ENCODE measurements around the gene TBC1D21.

Gene TBC1D21

DNA sequence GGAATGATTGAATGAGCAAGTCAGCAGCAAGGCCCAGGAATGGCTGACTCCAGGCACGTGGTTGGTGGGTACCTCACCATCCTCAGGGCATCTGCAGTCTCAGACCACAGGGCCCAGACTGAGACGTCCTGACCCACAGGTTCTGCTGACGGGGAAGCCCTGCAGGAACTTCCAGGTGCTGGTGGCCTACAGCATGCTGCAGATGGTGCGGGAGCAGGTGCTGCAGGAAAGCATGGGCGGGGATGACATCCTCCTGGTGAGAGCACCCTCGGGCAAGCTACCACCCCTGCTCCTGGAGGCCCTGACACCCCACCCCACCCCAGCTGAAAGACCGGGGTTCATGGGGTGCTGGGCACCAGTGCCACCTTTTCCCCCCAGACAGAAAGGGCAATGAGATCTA is 14.1 kb downstream of the TBC1D21 start:
- H3K4me3 ChIP-seq (ENCODE audit: low read depth, low read length), result no peak overlapping the region
- no peak for DNase-seq (ENCODE audit: low read depth)
- TF ChIP-seq, protein P1, sequence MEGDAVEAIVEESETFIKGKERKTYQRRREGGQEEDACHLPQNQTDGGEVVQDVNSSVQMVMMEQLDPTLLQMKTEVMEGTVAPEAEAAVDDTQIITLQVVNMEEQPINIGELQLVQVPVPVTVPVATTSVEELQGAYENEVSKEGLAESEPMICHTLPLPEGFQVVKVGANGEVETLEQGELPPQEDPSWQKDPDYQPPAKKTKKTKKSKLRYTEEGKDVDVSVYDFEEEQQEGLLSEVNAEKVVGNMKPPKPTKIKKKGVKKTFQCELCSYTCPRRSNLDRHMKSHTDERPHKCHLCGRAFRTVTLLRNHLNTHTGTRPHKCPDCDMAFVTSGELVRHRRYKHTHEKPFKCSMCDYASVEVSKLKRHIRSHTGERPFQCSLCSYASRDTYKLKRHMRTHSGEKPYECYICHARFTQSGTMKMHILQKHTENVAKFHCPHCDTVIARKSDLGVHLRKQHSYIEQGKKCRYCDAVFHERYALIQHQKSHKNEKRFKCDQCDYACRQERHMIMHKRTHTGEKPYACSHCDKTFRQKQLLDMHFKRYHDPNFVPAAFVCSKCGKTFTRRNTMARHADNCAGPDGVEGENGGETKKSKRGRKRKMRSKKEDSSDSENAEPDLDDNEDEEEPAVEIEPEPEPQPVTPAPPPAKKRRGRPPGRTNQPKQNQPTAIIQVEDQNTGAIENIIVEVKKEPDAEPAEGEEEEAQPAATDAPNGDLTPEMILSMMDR (IDR thresholded peaks at IDR 0.05; ENCODE audit: low read depth, low read length, missing control alignments), result no peak

DNA sequence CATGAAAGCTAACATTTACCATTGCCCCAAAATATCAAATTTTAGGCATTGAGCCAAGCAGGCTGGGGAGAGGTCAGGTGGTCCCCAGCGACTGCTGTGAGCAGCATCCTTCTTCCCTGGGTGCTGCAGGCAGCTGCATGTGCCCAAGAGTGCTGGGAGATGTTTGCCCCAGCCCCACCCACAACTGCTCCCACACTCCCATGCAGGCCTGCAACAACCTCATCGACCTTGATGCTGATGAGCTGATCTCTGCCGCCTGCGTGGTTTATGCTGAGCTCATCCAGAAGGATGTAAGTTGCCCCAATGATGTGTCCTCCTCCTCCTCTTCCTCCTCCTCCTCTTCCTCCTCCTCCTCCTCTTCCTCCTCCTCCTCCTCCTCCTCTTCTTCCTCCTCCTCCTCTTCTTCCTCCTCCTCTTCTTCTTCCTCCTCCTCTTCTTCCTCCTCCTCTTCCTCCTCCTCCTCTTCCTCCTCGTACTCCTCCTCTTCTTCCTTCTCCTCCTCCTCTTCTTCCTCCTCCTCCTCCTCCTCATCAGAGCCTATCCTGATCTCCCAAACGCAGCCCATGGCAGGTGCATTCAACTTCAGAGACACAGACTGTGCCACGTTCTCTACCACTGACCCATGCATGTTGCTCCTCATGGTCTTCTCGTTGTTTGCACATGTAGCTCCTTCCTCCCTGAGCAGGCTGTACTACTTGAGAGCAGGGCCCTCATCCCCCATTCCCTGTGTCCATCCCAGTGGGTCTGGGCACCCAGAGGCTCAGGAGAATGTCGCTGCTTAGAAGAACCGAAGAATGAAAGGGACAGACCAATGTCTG is 15.1 kb downstream of the TBC1D21 start:
- DNase-seq (ENCODE audit: low read depth), result no peak
- H3K4me3 ChIP-seq (ENCODE audit: low read depth, low read length), result no peak overlapping the region
- TF ChIP-seq, protein P1 (IDR thresholded peaks at IDR 0.05; ENCODE audit: low read depth, low read length, missing control alignments), result no peak

DNA sequence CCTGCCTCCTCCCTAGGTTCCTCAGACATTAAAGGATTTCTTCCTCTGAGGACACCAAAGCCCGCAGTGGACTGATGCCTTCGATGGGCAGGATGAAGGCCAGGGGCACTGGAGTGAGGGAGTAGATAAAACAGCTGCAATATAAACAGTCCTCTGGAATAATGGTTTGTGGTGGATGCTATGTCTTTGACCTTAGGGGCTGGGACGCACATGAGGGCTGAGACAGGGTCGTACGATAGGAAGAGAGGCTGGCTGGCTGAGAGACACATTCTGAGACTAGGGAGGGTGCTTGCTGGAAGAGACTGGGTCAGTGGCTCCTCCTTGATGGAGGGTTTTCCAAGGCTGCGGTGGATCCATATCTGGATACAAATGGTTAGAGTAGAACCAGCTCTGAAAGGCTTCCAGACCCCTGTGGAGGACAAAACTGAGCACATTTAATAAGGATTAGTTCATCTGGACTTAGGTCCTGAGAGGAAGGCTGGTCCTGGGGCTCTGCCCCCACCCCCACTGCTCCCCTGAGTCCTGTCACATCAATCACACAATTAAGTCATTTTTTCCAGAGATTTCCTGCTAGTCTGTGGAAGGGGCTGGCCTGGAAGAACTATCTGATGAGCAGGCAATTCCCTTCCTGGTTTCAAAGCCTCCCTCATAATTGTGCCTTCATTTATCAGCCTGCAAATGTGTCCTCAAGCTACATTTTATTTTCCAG is 15.8 kb downstream of the TBC1D21 start:
- TF ChIP-seq, protein P1 (IDR thresholded peaks at IDR 0.05; ENCODE audit: low read depth, low read length, missing control alignments), result no peak
- no peak overlapping the region for H3K4me3 ChIP-seq (ENCODE audit: low read depth, low read length)
- no peak for DNase-seq (ENCODE audit: low read depth)

DNA sequence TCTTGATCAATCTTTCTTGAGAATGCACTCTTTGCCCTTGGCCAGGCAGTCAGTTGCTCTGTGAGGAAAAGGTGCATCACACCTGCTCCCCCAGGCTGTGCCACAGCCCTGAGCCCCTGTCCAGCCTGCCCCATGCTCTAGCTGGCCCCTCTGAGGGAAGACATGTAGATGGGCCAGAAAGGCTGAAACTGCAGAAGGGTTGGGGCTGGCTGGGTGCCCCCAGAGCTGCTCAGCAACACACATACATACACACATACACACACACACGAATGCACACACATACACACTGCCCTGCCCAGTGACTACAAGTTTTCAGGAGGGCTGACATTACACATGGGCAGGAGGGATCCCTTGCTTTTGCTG is 16.4 kb downstream of the TBC1D21 start:
- TF ChIP-seq, protein P1 (IDR thresholded peaks at IDR 0.05; ENCODE audit: low read depth, low read length, missing control alignments), result no peak
- no peak overlapping the region for H3K4me3 ChIP-seq (ENCODE audit: low read depth, low read length)
- no peak for DNase-seq (ENCODE audit: low read depth)

DNA sequence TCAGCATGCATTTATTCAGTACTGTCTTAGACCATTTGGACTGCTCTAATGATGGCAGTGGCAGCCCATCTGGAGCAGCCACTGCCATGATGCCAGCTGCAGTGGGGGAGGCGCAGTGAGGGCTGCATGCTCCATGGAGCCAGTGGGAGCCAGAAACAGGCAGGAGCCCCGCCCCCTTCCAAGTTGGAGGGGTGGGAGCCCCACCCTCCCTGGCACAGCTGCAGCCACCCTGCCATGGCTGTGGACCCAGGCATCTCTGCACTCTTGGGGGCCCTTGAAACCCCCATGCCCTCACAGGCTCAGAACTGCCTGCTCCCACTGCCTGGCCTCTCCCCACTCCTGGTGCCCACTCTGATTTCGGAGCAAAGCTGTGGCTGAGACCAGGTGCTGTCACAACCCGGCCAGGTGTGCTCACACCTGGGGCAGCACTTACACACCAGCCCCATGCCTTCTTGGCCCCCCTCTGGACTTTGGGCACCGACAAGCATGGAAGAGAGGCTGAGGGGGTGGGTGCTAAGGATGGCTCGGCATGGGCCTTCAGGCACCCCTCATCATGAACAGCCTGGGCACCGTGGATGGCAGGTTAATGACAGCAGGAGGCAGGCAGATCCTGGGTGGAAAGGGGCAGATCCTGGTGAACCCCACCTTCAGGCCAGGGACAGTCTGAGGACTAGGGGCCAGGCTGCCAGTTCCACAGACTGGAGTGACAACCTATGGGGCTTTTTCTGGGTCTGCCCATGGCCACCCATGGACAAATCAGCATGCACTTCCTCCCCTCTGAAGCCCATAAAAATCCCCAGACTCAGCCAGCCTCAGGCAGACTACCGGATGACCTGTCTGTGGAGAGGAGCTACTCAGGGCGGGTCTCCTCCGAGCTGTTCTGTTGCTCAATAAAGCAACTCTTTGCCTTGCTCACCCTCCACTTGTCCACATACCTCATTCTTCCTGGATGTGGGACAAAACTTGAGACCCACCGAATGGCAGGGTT is 18.3 kb downstream of the TBC1D21 start:
- TF ChIP-seq, protein P1 (IDR thresholded peaks at IDR 0.05; ENCODE audit: low read depth, low read length, missing control alignments), result no peak
- no peak for DNase-seq (ENCODE audit: low read depth)
- H3K4me3 ChIP-seq (ENCODE audit: low read depth, low read length), result no peak overlapping the region

DNA sequence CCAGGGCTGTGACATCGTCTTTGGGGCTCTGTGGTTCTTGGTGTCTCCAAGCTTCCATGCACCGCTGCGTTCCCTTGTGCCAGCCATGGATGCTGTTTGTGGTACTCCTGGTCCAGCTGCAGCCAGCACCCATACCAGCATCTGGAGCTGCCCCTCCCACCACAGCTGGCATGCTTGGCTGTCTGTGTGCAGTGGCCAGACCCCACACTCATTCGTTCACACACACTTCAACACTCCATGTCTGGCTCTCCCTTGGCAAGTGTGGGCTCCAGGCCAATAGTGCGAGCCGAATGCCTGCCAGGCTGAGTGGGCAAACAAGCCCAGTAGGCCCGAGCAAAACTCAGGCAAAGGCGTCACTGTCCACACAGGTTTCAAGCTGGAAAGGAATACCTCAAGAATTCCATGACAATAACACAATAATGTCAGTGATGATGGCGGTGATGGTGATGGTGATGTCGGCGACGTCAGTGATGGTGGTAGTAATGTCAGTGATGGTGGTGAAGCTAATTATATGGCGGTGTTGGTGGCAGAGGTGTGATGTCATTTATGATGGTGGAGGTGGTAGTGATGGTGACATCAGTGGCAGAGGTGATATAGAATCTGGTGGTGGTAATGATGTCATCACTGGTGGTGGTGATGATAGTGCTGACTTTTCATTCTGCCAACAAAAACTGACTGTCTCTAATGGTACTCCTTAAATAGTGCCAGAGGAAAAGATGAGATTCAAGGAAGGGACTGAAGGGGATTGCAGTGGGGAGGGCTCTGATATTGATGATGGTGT is 19.3 kb downstream of the TBC1D21 start:
- no peak for DNase-seq (ENCODE audit: low read depth)
- no peak overlapping the region for H3K4me3 ChIP-seq (ENCODE audit: low read depth, low read length)
- TF ChIP-seq, protein P1 (IDR thresholded peaks at IDR 0.05; ENCODE audit: low read depth, low read length, missing control alignments), result no peak
